ENCODE measurements around the gene IL1RN.

DNA sequence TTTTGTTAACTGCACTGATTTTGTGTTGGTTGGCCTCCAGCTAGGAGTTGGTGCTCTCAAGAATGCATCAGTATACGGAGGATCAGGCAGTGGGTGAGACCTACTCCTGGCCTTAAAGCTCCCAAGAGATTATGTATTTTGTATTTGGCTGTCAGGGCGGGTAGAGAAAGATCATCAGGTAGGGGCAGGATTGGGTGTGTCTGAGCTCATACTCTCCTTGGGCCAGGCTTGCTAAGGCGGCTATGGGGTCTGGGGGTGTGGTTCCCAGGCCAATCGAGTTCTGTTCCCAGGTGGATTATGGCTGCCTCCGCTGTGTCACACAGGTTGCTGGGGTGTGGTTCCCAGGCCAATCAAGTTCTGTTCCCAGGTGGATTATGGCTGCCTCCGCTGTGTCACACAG lies 28.9 kb upstream of the IL1RN start:
- TF ChIP-seq, protein P1, sequence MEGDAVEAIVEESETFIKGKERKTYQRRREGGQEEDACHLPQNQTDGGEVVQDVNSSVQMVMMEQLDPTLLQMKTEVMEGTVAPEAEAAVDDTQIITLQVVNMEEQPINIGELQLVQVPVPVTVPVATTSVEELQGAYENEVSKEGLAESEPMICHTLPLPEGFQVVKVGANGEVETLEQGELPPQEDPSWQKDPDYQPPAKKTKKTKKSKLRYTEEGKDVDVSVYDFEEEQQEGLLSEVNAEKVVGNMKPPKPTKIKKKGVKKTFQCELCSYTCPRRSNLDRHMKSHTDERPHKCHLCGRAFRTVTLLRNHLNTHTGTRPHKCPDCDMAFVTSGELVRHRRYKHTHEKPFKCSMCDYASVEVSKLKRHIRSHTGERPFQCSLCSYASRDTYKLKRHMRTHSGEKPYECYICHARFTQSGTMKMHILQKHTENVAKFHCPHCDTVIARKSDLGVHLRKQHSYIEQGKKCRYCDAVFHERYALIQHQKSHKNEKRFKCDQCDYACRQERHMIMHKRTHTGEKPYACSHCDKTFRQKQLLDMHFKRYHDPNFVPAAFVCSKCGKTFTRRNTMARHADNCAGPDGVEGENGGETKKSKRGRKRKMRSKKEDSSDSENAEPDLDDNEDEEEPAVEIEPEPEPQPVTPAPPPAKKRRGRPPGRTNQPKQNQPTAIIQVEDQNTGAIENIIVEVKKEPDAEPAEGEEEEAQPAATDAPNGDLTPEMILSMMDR (IDR thresholded peaks at IDR 0.05 in 4 of 5, conservative IDR thresholded peaks at IDR 0.05 in 1 of 5) = no peak
- no peak for TF ChIP-seq POLR2A (IDR thresholded peaks at IDR 0.05)
